Stimulated activated CD4-positive, alpha-beta T cell treated with anti-CD3 and anti-CD28 coated beads, Interleukin-4, amount 100 ng/mL, for 48 hours (primary cell): Measurements from ENCODE around the gene MSX1.

Experiments used
- DNase-seq, 2 donors: peaks; one replicate each; pipeline ENCODE4 v3.0.0-alpha.2; 2020; ENCODE audit warnings: low read depth in 2 of 2

The MSX1 gene

GRCh38 chr4:4869731-4870571, 10.5 kb downstream of the MSX1 start:
- no peak for DNase-seq

- DNase-seq: no peak
These were observed 11.2 kb downstream of the MSX1 start for GRCh38 chr4:4870576-4871241.

GRCh38 chr4:4871242-4871572, 11.7 kb downstream of the MSX1 start:
- DNase-seq: no peak

- DNase-seq: no peak
These were observed 12.3 kb downstream of the MSX1 start for GRCh38 chr4:4871573-4872313.

- DNase-seq: no peak
These were observed 12.9 kb downstream of the MSX1 start for GRCh38 chr4:4872314-4872903.

- no peak for DNase-seq
These were observed 13.7 kb downstream of the MSX1 start for GRCh38 chr4:4873203-4873602.

GRCh38 chr4:4874254-4874653, 14.8 kb downstream of the MSX1 start:
- DNase-seq: no peak

GRCh38 chr4:4875147-4875546, 15.7 kb downstream of the MSX1 start:
- no peak for DNase-seq

- no peak for DNase-seq
These were observed 16.1 kb downstream of the MSX1 start for GRCh38 chr4:4875611-4876010.

- DNase-seq: no peak
These were observed 17.6 kb downstream of the MSX1 start for GRCh38 chr4:4876945-4877661.

- DNase-seq: no peak
These were observed 21.0 kb downstream of the MSX1 start for GRCh38 chr4:4880492-4880891.

- no peak for DNase-seq
These were observed 22.0 kb downstream of the MSX1 start for GRCh38 chr4:4881432-4881831.

GRCh38 chr4:4884611-4885010, 25.1 kb downstream of the MSX1 start:
- DNase-seq: no peak

GRCh38 chr4:4887426-4887825, 28.0 kb downstream of the MSX1 start:
- DNase-seq: no peak

- no peak for DNase-seq
These were observed 29.2 kb downstream of the MSX1 start for GRCh38 chr4:4888695-4889094.

GRCh38 chr4:4889781-4890180, 30.3 kb downstream of the MSX1 start:
- no peak for DNase-seq

GRCh38 chr4:4890574-4891255, 31.2 kb downstream of the MSX1 start:
- DNase-seq: no peak

GRCh38 chr4:4893721-4894120, 34.3 kb downstream of the MSX1 start:
- DNase-seq: no peak

GRCh38 chr4:4899202-4899925, 39.9 kb downstream of the MSX1 start:
- no peak for DNase-seq

GRCh38 chr4:4901877-4902276, 42.4 kb downstream of the MSX1 start:
- DNase-seq: no peak
